Suprapubic skin (tissue), 4 donors: ENCODE data around the gene RABAC1. TPM values are rescaled to one million over a fixed set of nuclear protein-coding genes. Genes with fewer than 3 reads are reported as not detected.
"Not testable (repeated sequence)": the region's sequence is repeated elsewhere in the genome, so short reads cannot be mapped to it uniquely, and the experiment has no call there.

ENCODE experiments used
- DNase-seq, 2 donors: peaks; one replicate each; pipeline ENCODE4 v3.0.0-alpha.2; 2019; ENCODE audit warnings: low spot score in 2 of 2
- H3K27ac ChIP-seq: fragments of 200-600 bp; sonication (generic); one replicate; pipeline ENCODE4 v1.5.1; 2019
- H3K27me3 ChIP-seq: fragments of 200-600 bp; sonication (generic); one replicate; pipeline ENCODE4 v1.5.1; 2019
- H3K36me3 ChIP-seq: fragments of 200-600 bp; sonication (generic); one replicate; pipeline ENCODE4 v1.5.1; 2019
- H3K4me1 ChIP-seq: fragments of 200-600 bp; sonication (generic); one replicate; pipeline ENCODE4 v1.5.1; 2019
- H3K4me3 ChIP-seq: fragments of 200-600 bp; sonication (generic); one replicate; pipeline ENCODE4 v1.5.1; 2019; ENCODE audit warnings: mild to moderate bottlenecking
- H3K9me3 ChIP-seq: fragments of 200-600 bp; sonication (generic); one replicate; pipeline ENCODE4 v1.5.1; 2019
- EP300 ChIP-seq: sonication (generic); formaldehyde crosslinking; IDR thresholded peaks from one replicate; pipeline ENCODE4 v1.6.1; 2017; ENCODE audit warnings: antibody characterized with exemption
- POLR2A ChIP-seq, 2 donors: fragments of 450-650 bp; IDR thresholded peaks; one replicate each; pipeline ENCODE4 v1.6.1; 2017; ENCODE audit warnings: antibody characterized with exemption in 2 of 2, mild to moderate bottlenecking in 2 of 2, moderate library complexity in 2 of 2
- POLR2AphosphoS5 ChIP-seq, 3 donors: sonication (generic); formaldehyde crosslinking; IDR thresholded peaks; one replicate each; pipeline ENCODE4 v1.6.1; 2017; ENCODE audit warnings: antibody characterized with exemption in 3 of 3
- WGBS: methylation state at CpG from one replicate; pipeline ENCODE4 v1.1.5; 2018; 5-methylcytosine and 5-hydroxymethylcytosine counted together
- total RNA-seq, 4 donors: library from RNA; depleted of rRNA; stranded (reverse); fragments of >200 nt; gene quantifications; one replicate each; pipeline ENCODE4 v1.1.0, GENCODE V29; 2016
- TF ChIP-seq, protein P1 (sequence below), 2 donors: fragments of 200-600 bp in 1 of 2; fragments of 450-650 bp in 1 of 2; sonication (generic) in 1 of 2; IDR thresholded peaks; one replicate each; pipeline ENCODE4 v1.5.1; 2016 to 2019; ENCODE audit warnings: antibody characterized with exemption in 2 of 2, mild to moderate bottlenecking in 1 of 2, moderate library complexity in 1 of 2

Gene RABAC1
- total RNA-seq, 4 donors from 2014 or later = 75.2 to 137 (median 125) TPM

- Histone ChIP-seq H3K4me1 (peaks cover 10% of the 10 kb centered on the region), H3K4me3 (no peak overlapping the region), H3K27ac (no peak overlapping the region), H3K9me3 (no peaks in the 10 kb centered on the region), H3K27me3 (peaks cover 91% of the 10 kb centered on the region), H3K36me3 (no peaks in the 10 kb centered on the region)
- WGBS = 84% methylated on average over 6 of the region's 6 CpGs
- TF ChIP-seq POLR2A (IDR thresholded peaks at IDR 0.05) = no peak
- TF ChIP-seq POLR2AphosphoS5 (IDR thresholded peaks at IDR 0.05) = no peak
- TF ChIP-seq EP300 = no peak
- TF ChIP-seq, protein P1, sequence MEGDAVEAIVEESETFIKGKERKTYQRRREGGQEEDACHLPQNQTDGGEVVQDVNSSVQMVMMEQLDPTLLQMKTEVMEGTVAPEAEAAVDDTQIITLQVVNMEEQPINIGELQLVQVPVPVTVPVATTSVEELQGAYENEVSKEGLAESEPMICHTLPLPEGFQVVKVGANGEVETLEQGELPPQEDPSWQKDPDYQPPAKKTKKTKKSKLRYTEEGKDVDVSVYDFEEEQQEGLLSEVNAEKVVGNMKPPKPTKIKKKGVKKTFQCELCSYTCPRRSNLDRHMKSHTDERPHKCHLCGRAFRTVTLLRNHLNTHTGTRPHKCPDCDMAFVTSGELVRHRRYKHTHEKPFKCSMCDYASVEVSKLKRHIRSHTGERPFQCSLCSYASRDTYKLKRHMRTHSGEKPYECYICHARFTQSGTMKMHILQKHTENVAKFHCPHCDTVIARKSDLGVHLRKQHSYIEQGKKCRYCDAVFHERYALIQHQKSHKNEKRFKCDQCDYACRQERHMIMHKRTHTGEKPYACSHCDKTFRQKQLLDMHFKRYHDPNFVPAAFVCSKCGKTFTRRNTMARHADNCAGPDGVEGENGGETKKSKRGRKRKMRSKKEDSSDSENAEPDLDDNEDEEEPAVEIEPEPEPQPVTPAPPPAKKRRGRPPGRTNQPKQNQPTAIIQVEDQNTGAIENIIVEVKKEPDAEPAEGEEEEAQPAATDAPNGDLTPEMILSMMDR (IDR thresholded peaks at IDR 0.05) = no peak
- no peak for DNase-seq
Measured at GRCh38 chr19:41918095-41918494, 41.0 kb downstream of the RABAC1 start.

DNA sequence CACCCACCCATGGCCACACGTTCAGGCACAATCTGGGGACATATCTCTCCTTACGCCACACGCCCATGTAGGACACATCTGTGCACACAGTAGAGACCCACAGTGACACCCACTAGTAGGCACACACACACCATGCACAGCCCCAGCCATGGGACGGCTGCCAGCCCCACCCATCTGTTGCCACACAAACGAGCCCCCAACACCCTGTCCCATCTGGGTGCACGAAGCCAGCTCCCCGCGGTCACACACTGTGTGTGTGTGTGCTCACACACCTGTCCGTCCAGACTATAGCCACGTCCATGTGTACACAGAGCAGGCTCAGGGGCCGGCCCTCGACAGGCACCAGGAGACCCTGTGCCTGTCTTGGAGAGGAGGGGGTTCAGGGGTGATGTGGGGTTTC, 41.4 kb downstream of the RABAC1 start:
- H3K27ac ChIP-seq = no peak overlapping the region
- no peak for TF ChIP-seq POLR2A (IDR thresholded peaks at IDR 0.05)
- TF ChIP-seq, protein P1 (IDR thresholded peaks at IDR 0.05) = no peak
- peaks cover 14% of the 10 kb centered on the region for H3K4me1 ChIP-seq
- 58% methylated on average over 5 of the region's 12 CpGs for WGBS
- H3K4me3 ChIP-seq = no peak overlapping the region
- no peak for DNase-seq
- H3K36me3 ChIP-seq = no peaks in the 10 kb centered on the region
- H3K9me3 ChIP-seq = no peaks in the 10 kb centered on the region
- H3K27me3 ChIP-seq = peaks cover 91% of the 10 kb centered on the region

DNA sequence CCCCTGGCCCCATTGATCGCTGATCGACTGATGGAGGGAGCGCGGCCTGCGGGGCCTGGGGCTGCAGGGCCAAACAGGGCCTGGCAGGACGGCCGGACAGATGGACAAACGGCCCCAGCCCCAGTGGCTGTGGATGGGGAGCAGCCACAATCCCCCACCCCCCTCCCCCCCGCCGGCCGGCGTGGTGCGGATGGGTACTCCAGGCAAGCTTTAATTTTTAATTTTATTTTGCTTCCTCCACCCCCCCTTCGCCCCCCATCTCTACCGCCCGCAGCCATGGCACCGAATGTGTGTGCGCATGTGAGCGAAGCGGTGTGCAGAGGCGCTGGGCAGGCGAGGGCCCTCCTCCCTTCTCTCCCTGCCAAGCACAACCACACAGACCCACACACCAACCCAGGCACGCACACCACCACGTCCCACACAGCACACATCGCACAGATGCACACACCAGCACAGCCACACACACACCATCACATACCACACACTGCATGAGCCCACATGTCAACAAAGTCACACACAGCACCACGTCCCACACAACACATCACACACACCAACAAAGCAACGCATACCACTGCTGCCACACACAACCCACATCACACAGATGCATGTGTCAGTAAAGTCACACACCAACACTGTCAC, 43.2 kb downstream of the RABAC1 start:
- WGBS = 20% methylated on average over 26 of the region's 27 CpGs
- Histone ChIP-seq H3K4me1 (peaks cover 16% of the 10 kb centered on the region), H3K27ac (no peak overlapping the region), H3K36me3 (no peaks in the 10 kb centered on the region), H3K27me3 (peaks cover 87% of the 10 kb centered on the region), H3K9me3 (no peaks in the 10 kb centered on the region), H3K4me3 (no peak overlapping the region)
- TF ChIP-seq EP300 (no peak), POLR2AphosphoS5 (IDR thresholded peaks at IDR 0.05) (no peak), POLR2A (IDR thresholded peaks at IDR 0.05) (no peak)
- TF ChIP-seq, protein P1 (IDR thresholded peaks at IDR 0.05) = no peak
- no peak for DNase-seq

- DNase-seq = no peak
- WGBS = 4% methylated on average over 37 of the region's 38 CpGs
Measured at GRCh38 chr19:41915021-41915775, 43.9 kb downstream of the RABAC1 start.

DNA sequence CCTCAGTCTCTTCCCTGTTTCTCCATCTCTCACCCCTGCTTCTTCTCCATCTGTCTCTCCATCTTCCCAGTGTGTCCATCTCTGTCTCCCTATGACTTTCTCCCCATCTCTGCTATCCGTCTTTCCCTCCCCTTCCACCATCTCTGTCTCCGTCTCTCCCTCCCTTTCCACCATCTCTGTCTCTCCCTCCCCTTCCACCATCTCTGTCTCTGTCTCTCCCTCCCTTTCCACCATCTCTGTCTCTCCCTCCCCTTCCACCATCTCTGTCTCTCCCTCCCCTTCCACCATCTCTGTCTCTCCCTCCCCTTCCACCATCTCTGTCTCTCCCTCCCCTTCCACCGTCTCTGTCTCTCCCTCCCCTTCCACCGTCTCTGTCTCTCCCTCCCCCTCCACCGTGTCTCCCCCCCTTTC, 44.7 kb downstream of the RABAC1 start:
- peaks cover 16% of the 10 kb centered on the region for H3K4me1 ChIP-seq
- not testable (repeated sequence) for DNase-seq, H3K27ac ChIP-seq, H3K4me3 ChIP-seq, H3K9me3 ChIP-seq, H3K36me3 ChIP-seq
- H3K27me3 ChIP-seq = peaks cover 78% of the 10 kb centered on the region
- WGBS = 5% methylated on average over 2 of the region's 5 CpGs

More at GRCh38 chr19:41915021-41915775, 43.9 kb downstream of the RABAC1 start:
- Histone ChIP-seq H3K9me3 (no peaks in the 10 kb centered on the region), H3K27me3 (peaks cover 81% of the 10 kb centered on the region), H3K4me1 (peaks cover 16% of the 10 kb centered on the region), H3K4me3 (no peak overlapping the region), H3K36me3 (no peaks in the 10 kb centered on the region), H3K27ac (no peak overlapping the region)
- TF ChIP-seq, protein P1 (IDR thresholded peaks at IDR 0.05) = no peak
- TF ChIP-seq POLR2AphosphoS5 (IDR thresholded peaks at IDR 0.05) = no peak
- TF ChIP-seq EP300 = no peak
- no peak for TF ChIP-seq POLR2A (IDR thresholded peaks at IDR 0.05)
